Transverse colon (tissue), 4 donors: ENCODE measurements around the gene BUD23. TPM values are rescaled to one million over a fixed set of nuclear protein-coding genes. Genes with fewer than 3 reads are reported as not detected.

Source experiments
- DNase-seq: peaks from one replicate; pipeline ENCODE4 v3.0.0-alpha.2; 2019
- H3K27ac ChIP-seq, 4 donors: fragments of 200-600 bp; sonication (generic); 2 replicates each; pipeline ENCODE4 v1.5.1; 2016 to 2018; ENCODE audit warnings: inconsistent platforms in 4 of 4
- H3K27me3 ChIP-seq: fragments of 200-600 bp; sonication (generic); 2 replicates; pipeline ENCODE4 v1.5.1; 2017; ENCODE audit warnings: inconsistent platforms
- H3K36me3 ChIP-seq, 4 donors: fragments of 200-600 bp; sonication (generic); 2 replicates each; pipeline ENCODE4 v1.5.1; 2017 to 2019; ENCODE audit warnings: inconsistent platforms in 4 of 4
- H3K4me1 ChIP-seq, 4 donors: fragments of 200-600 bp; sonication (generic); 2 replicates each; pipeline ENCODE4 v1.5.1; 2017 to 2020; ENCODE audit warnings: inconsistent platforms in 4 of 4
- H3K4me3 ChIP-seq, 4 donors: fragments of 200-600 bp; sonication (generic); 1 replicate in 1 of 4; 2 replicates in 3 of 4; pipeline versions ENCODE4 v1.5.1 to v1.6.1; 2017 to 2019; ENCODE audit warnings: inconsistent platforms in 4 of 4
- H3K9me3 ChIP-seq, 2 donors: fragments of 200-600 bp; sonication (generic); 2 replicates each; pipeline ENCODE4 v1.5.1; 2017 to 2019; ENCODE audit warnings: inconsistent platforms in 2 of 2
- CTCF ChIP-seq, 5 experiments: fragments of 200-600 bp in 3 of 5; fragments of 450-650 bp in 2 of 5; sonication (generic) in 3 of 5; IDR thresholded peaks; 1 replicate in 2 of 5; 2 replicates in 3 of 5; pipeline ENCODE4 v1.5.1; 2016 to 2017; ENCODE audit warnings: antibody characterized with exemption in 5 of 5, inconsistent platforms in 3 of 5, mild to moderate bottlenecking in 2 of 5, moderate library complexity in 1 of 5
- EP300 ChIP-seq: sonication (generic); formaldehyde crosslinking; IDR thresholded peaks from one replicate; pipeline ENCODE4 v1.6.1; 2017; ENCODE audit warnings: antibody characterized with exemption, low read depth
- POLR2A ChIP-seq: fragments of 450-650 bp; IDR thresholded peaks from one replicate; pipeline ENCODE4 v1.6.1; 2016; ENCODE audit warnings: antibody characterized with exemption, mild to moderate bottlenecking, moderate library complexity
- POLR2AphosphoS5 ChIP-seq, 3 donors: sonication (generic); formaldehyde crosslinking; IDR thresholded peaks; one replicate each; pipeline ENCODE4 v1.6.1; 2016; ENCODE audit warnings: antibody characterized with exemption in 3 of 3
- WGBS, 2 donors: methylation state at CpG; one replicate each; pipeline ENCODE4 v1.1.5; 2018; ENCODE audit warnings: low coverage in 1 of 2; 5-methylcytosine and 5-hydroxymethylcytosine counted together
- in situ Hi-C, 4 donors: fragments of 200-750 bp; cut with MboI; loops; one replicate each; pipeline versions ENCODE4 v1.15.0 to v1.15.1; 2017; ENCODE audit warnings: low sequenced_read_pairs in 3 of 4, low pct_ligation_motif_present in 1 of 4, low pct_unique_long_range_greater_than_20kb in 1 of 4
- intact Hi-C: fragments of 100-400 bp; cut with DNase I; formaldehyde crosslinking; loops from one replicate; pipeline ENCODE4 v1.15.1; 2023; ENCODE audit warnings: low total_unique reads
- total RNA-seq, 4 donors: library from RNA; depleted of rRNA; stranded (reverse); fragments of >200 nt; gene quantifications; one replicate each; pipeline ENCODE4 v1.1.0, GENCODE V29; 2016

Gene BUD23
- total RNA-seq, 4 donors from 2014 or later: 12.0 to 55.9 (median 30.3) TPM

GRCh38 chr7:73704640-73705550 is 21.5 kb downstream of the BUD23 start:
- peak overlapping the region in 3 of 4 donors; percentile 2 to 68 (median 48) for H3K27ac ChIP-seq
- H3K9me3 ChIP-seq: no peaks in the 10 kb centered on the region
- H3K4me3 ChIP-seq: no peak overlapping the region
- H3K36me3 ChIP-seq: no peaks in the 10 kb centered on the region
- TF ChIP-seq POLR2A: no peak
- TF ChIP-seq EP300: no peak
- TF ChIP-seq POLR2AphosphoS5 (IDR thresholded peaks at IDR 0.05): no peak
- TF ChIP-seq CTCF (IDR thresholded peaks at IDR 0.05): no peak
- in situ Hi-C loops (no loop called here), intact Hi-C loops (no loop called here)
- H3K27me3 ChIP-seq: no peaks in the 10 kb centered on the region
- peaks cover 7 to 21% (median 17%) of the 10 kb centered on the region in 4 donors for H3K4me1 ChIP-seq
- DNase-seq: no peak
- 69% methylated on average over 19 of the region's 23 CpGs; no CpG with 5 or more reads in 1 of the 2 donors for WGBS, 2 donors

- H3K27ac ChIP-seq: peak overlapping the region in 1 of 4 donors; percentile 1
- H3K36me3 ChIP-seq: no peaks in the 10 kb centered on the region
- in situ Hi-C loops: no loop called here
- H3K9me3 ChIP-seq: no peaks in the 10 kb centered on the region
- H3K4me3 ChIP-seq: no peak overlapping the region
- intact Hi-C loops: no loop called here
- H3K4me1 ChIP-seq: peaks cover 7 to 21% (median 17%) of the 10 kb centered on the region in 4 donors
- no peaks in the 10 kb centered on the region for H3K27me3 ChIP-seq
- WGBS, 2 donors: 83% methylated on average over 10 of the region's 10 CpGs; no CpG with 5 or more reads in 1 of the 2 donors
- TF ChIP-seq CTCF (IDR thresholded peaks at IDR 0.05) (no peak), POLR2A (no peak), POLR2AphosphoS5 (IDR thresholded peaks at IDR 0.05) (no peak), EP300 (no peak)
- no peak for DNase-seq
Observed at GRCh38 chr7:73705551-73705920, 22.1 kb downstream of the BUD23 start.

GRCh38 chr7:73706126-73707044 is 23.0 kb downstream of the BUD23 start:
- peak overlapping the region in 3 of 4 donors; percentile 5 to 50 (median 40) for H3K27ac ChIP-seq
- no peaks in the 10 kb centered on the region for H3K36me3 ChIP-seq
- TF ChIP-seq CTCF (IDR thresholded peaks at IDR 0.05) (no peak), POLR2A (no peak), POLR2AphosphoS5 (IDR thresholded peaks at IDR 0.05) (no peak), EP300 (no peak)
- peaks cover 7 to 21% (median 17%) of the 10 kb centered on the region in 4 donors for H3K4me1 ChIP-seq
- DNase-seq: no peak
- H3K4me3 ChIP-seq: no peak overlapping the region
- intact Hi-C loops: no loop called here
- no peaks in the 10 kb centered on the region for H3K9me3 ChIP-seq
- 68% methylated on average over 24 of the region's 25 CpGs; no CpG with 5 or more reads in 1 of the 2 donors for WGBS, 2 donors
- H3K27me3 ChIP-seq: no peaks in the 10 kb centered on the region
- in situ Hi-C loops: no loop called here
